Hepatocyte (in vitro differentiated cells): ENCODE results near the gene ZNF683.

ENCODE experiments used
- CTCF ChIP-seq: fragments of 200-600 bp; sonication (generic); IDR thresholded peaks from 2 replicates; pipeline ENCODE4 v1.5.1; 2016; ENCODE audit warnings: antibody characterized with exemption, mild to moderate bottlenecking; ENCODE audit not compliant: poor library complexity
- EZH2 ChIP-seq: fragments of 200-600 bp; sonication (generic); IDR thresholded peaks from 2 replicates; pipeline ENCODE4 v1.6.1; 2016; ENCODE audit warnings: antibody characterized with exemption, mild to moderate bottlenecking, borderline replicate concordance

GRCh38 chr1:26409191-26409807 lies 36.7 kb upstream of the ZNF683 start:
- no peak for TF ChIP-seq CTCF
- no peak for TF ChIP-seq EZH2
